Glutamatergic neuron (in vitro differentiated cells): ENCODE measurements around the gene TRMT61A. TPM values are rescaled to one million over a fixed set of nuclear protein-coding genes. Genes with fewer than 3 reads are reported as not detected.

Experiments
- DNase-seq: peaks from one replicate; pipeline ENCODE4 v3.0.0; 2022
- H3K27ac Mint-ChIP-seq: one replicate; pipeline ENCODE4 v1.8.0; 2020; ENCODE audit warnings: mild to moderate bottlenecking, mixed read lengths, inconsistent platforms; ENCODE audit not compliant: unreplicated experiment
- H3K27me3 Mint-ChIP-seq: one replicate; pipeline ENCODE4 v1.8.0; 2020; ENCODE audit warnings: mild to moderate bottlenecking, moderate library complexity, mixed read lengths, inconsistent platforms; ENCODE audit not compliant: unreplicated experiment
- H3K36me3 Mint-ChIP-seq: one replicate; pipeline ENCODE4 v1.8.0; 2020; ENCODE audit warnings: mild to moderate bottlenecking, mixed read lengths, inconsistent platforms; ENCODE audit not compliant: unreplicated experiment
- H3K4me1 Mint-ChIP-seq: one replicate; pipeline ENCODE4 v1.8.0; 2020; ENCODE audit warnings: mild to moderate bottlenecking, low read depth, mixed read lengths, inconsistent platforms; ENCODE audit not compliant: unreplicated experiment
- H3K4me3 Mint-ChIP-seq: one replicate; pipeline ENCODE4 v1.8.0; 2020; ENCODE audit warnings: mild to moderate bottlenecking, mixed read lengths, inconsistent platforms; ENCODE audit not compliant: unreplicated experiment
- H3K9me3 Mint-ChIP-seq: one replicate; pipeline ENCODE4 v1.8.0; 2020; ENCODE audit warnings: mild to moderate bottlenecking, moderate library complexity, mixed read lengths, inconsistent platforms; ENCODE audit not compliant: unreplicated experiment
- CTCF ChIP-seq: fragments of 200-600 bp; sonication (generic); IDR thresholded peaks from one replicate; pipeline ENCODE4 v1.5.0; 2021; ENCODE audit not compliant: partially characterized antibody, unreplicated experiment
- total RNA-seq: library from RNA; stranded (reverse); fragmentation: NEBNext Ultra II Directional; extraction: Animal tissue kit (Norgen Biotek cat#: 25700); gene quantifications from one replicate; pipeline ENCODE4 v1.2.1, GENCODE V29; 2021; ENCODE audit not compliant: unreplicated experiment

Gene TRMT61A
- total RNA-seq, 1 donor from 2014 or later, result 7.8 TPM

GRCh38 chr14:103501921-103502669, 26.9 kb upstream of the TRMT61A start:
- DNase-seq, result no peak
- no peak for TF ChIP-seq CTCF
- H3K27ac Mint-ChIP-seq, result no peak overlapping the region
- peaks cover 12% of the 10 kb centered on the region for H3K27me3 Mint-ChIP-seq
- H3K36me3 Mint-ChIP-seq, result no peaks in the 10 kb centered on the region
- no peak overlapping the region for H3K4me3 Mint-ChIP-seq
- peaks cover 6% of the 10 kb centered on the region for H3K9me3 Mint-ChIP-seq
- peaks cover 7% of the 10 kb centered on the region for H3K4me1 Mint-ChIP-seq

- H3K27ac Mint-ChIP-seq, result no peak overlapping the region
- no peak for DNase-seq
- peaks cover 8% of the 10 kb centered on the region for H3K9me3 Mint-ChIP-seq
- no peak overlapping the region for H3K4me3 Mint-ChIP-seq
- H3K36me3 Mint-ChIP-seq, result peaks cover 6% of the 10 kb centered on the region
- H3K27me3 Mint-ChIP-seq, result peaks cover 12% of the 10 kb centered on the region
- H3K4me1 Mint-ChIP-seq, result peaks cover 7% of the 10 kb centered on the region
- no peak for TF ChIP-seq CTCF
Measured at GRCh38 chr14:103502877-103503276, 26.1 kb upstream of the TRMT61A start.

GRCh38 chr14:103503296-103503695, 25.7 kb upstream of the TRMT61A start:
- no peak for DNase-seq
- Mint-ChIP-seq H3K4me1 (peaks cover 7% of the 10 kb centered on the region), H3K4me3 (no peak overlapping the region), H3K27me3 (peaks cover 12% of the 10 kb centered on the region), H3K9me3 (peaks cover 8% of the 10 kb centered on the region), H3K36me3 (peaks cover 6% of the 10 kb centered on the region), H3K27ac (no peak overlapping the region)
- no peak for TF ChIP-seq CTCF

GRCh38 chr14:103504991-103505565, 23.9 kb upstream of the TRMT61A start:
- no peak for DNase-seq
- TF ChIP-seq CTCF, result peak; percentile 19
- Mint-ChIP-seq H3K27me3 (peaks cover 13% of the 10 kb centered on the region), H3K27ac (peak overlapping the region; percentile 19), H3K4me3 (no peak overlapping the region), H3K9me3 (peaks cover 8% of the 10 kb centered on the region), H3K36me3 (peaks cover 6% of the 10 kb centered on the region), H3K4me1 (peaks cover 3% of the 10 kb centered on the region)

GRCh38 chr14:103507751-103508150, 21.2 kb upstream of the TRMT61A start:
- no peak overlapping the region for H3K27ac Mint-ChIP-seq
- no peak for TF ChIP-seq CTCF
- no peaks in the 10 kb centered on the region for H3K4me1 Mint-ChIP-seq
- peaks cover 10% of the 10 kb centered on the region for H3K9me3 Mint-ChIP-seq
- H3K36me3 Mint-ChIP-seq, result peaks cover 6% of the 10 kb centered on the region
- no peak for DNase-seq
- peaks cover 13% of the 10 kb centered on the region for H3K27me3 Mint-ChIP-seq
- H3K4me3 Mint-ChIP-seq, result no peak overlapping the region
